HG03432 (cell line): ENCODE data around the gene CYSLTR2.
"Not testable (repeated sequence)": the region's sequence is repeated elsewhere in the genome, so short reads cannot be mapped to it uniquely, and the experiment has no call there.

Experiments used
- ATAC-seq: cut with Tn5 transposase; IDR thresholded peaks from one replicate; pipeline ENCODE4 v1.9.1; 2021; ENCODE audit warnings: mild to moderate bottlenecking, moderate library complexity; ENCODE audit not compliant: unreplicated experiment

The CYSLTR2 gene

GRCh38 chr13:48686636-48687210, 33.0 kb downstream of the CYSLTR2 start:
- ATAC-seq, result no peak

DNA sequence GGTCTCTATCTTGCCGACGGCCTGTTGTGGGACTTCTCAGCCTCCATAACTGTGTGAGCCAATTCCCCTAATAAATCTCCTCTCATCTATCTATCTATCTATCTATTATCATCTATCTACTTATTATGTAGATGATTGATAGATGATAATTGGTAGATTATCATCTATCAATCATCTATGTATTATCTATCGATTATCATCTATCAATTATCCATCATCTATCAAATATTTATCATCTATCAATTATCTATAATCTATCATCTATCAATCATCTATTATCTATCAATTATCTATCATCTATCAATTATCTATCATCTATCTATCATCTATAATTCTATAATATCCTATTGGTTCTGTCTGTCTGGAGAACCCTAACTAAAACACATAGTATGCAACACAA, 33.5 kb downstream of the CYSLTR2 start:
- no peak for ATAC-seq

DNA sequence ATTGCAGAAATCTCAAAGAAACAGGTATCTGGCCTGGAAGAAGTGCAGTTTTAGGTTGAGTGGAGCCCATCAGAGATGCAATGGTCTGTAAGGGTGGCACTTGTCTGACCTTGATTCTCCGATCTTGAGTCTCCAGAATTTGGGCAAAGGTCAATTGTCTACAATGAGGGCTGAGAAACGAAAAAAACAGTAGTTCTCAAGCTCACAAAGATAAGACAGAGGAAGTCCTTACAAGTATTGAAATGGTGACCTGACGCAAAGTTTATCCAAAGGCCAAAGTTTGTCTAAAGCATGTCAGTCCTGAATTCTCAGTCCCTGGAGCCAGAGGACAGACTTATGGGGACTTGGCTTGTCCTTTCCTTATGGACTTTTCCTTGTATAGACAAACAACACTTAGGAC, 40.3 kb downstream of the CYSLTR2 start:
- ATAC-seq, result no peak

DNA sequence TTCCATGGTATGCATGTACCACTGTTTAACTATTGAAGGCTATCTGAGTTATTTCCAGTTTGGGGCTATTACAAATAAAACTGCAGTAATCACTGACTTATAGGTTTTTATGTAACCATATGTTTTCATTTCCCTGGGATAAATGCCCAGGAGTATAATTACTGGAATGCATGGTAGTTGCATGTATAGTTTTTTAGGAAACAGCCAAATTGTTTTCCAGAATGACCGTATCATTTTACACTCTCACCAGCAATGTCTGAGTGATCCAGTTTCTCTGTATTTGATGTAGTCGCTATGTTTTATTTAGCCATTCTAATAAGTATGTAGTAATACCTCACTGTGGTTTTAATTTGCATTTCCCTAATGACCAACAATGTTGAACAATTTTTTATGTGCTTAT, 42.0 kb downstream of the CYSLTR2 start:
- ATAC-seq, result no peak

GRCh38 chr13:48696676-48697075, 42.9 kb downstream of the CYSLTR2 start:
- ATAC-seq, result not testable (repeated sequence)

GRCh38 chr13:48707405-48707804, 53.7 kb downstream of the CYSLTR2 start:
- no peak for ATAC-seq

DNA sequence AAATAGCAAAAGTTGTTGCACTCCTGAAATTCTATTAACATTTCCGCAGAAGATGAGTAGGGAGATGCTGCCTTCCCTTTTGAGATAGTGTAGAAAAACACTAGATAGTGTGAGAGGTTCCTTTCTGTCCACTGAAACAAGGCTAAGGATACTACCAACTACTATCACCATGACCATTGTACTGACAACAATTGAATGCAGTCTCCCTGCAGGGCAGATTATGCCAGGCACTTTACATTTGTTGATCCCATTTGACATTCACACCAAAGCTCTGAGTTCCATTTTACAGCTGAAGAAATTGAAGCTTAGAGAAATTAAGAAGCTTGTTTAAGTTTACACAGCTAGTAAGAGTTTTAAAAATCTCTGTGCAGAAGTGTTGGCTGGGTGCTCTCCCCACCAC, 55.0 kb downstream of the CYSLTR2 start:
- no peak for ATAC-seq

- no peak for ATAC-seq
These were observed 55.5 kb downstream of the CYSLTR2 start for GRCh38 chr13:48709213-48709612.

DNA sequence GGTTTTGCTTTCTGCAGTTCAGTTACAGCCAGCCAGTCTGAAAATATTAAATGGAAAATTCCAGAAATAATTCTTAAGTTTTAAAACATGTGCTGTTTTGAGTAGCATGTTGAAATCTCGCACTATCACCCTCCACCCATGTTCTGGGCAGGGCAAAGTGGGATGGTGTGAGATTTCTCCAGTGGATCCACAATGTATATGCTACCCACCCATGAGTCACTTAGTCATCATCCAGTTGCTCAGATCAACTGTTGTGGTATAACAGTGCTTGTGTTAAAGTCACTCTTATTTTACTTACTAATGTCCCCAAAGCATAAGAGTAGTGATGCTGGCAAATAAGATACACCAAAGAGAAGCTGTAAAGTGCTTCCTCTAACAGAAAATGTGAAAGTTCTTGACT, 56.4 kb downstream of the CYSLTR2 start:
- ATAC-seq, result no peak

GRCh38 chr13:48712141-48712540, 58.4 kb downstream of the CYSLTR2 start:
- ATAC-seq, result no peak

DNA sequence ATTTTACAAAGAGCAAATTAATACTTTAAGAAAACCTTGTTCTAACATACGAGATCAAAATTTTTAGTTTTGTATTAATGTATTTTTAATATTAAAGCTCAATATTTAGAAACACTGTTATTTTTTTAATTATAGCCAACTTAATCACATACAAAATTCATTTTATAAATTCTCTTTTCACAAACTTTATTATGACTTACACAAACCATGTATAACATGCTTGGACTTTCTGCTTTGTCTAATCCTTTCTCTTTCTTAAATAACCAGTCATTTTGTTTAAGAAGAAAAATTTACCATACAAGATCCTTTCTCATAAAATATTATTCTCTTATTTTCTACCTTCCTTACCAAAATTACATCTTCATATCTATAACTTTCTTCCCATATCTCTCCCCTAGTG, 62.2 kb downstream of the CYSLTR2 start:
- ATAC-seq, result no peak

DNA sequence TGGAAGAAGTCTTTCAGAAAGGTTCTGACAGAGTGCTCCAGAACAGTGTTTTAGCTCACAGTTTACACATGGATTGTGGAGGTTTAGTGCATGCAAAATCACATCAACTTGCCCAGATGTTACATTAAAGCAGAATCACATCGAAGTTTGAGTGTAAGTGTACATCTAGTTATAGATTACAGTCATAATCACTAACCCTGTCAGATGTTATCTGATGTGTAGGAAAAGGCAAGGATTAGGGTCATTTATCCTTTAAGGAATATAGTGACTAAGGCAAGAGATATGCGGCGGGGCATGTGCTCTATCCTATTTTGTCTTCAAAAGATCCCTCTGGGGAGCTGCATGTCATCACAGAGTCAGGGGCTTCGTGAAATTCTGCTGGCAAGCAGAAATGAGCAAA, 66.9 kb downstream of the CYSLTR2 start:
- ATAC-seq, result no peak

GRCh38 chr13:48723168-48723567, 69.4 kb downstream of the CYSLTR2 start:
- ATAC-seq, result no peak

GRCh38 chr13:48725271-48725670, 71.5 kb downstream of the CYSLTR2 start:
- ATAC-seq, result no peak

DNA sequence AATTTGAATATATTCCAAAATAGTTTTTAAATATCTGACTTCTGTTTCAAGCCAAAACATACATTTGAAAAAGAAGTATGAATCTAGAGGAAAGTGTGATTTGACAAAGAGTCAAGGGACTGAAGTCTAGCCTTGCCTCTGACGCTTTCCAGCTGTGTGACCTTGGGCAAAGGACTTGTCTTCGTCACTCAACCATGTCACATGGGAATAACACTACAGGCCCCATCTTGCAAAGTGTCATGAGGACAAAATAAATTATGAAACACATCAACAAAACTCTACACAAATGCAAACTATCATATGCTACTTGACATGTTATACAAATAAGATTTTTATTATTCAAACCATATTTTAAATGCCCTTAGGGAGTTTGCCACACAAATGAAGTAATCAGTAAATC, 73.0 kb downstream of the CYSLTR2 start:
- ATAC-seq, result no peak

DNA sequence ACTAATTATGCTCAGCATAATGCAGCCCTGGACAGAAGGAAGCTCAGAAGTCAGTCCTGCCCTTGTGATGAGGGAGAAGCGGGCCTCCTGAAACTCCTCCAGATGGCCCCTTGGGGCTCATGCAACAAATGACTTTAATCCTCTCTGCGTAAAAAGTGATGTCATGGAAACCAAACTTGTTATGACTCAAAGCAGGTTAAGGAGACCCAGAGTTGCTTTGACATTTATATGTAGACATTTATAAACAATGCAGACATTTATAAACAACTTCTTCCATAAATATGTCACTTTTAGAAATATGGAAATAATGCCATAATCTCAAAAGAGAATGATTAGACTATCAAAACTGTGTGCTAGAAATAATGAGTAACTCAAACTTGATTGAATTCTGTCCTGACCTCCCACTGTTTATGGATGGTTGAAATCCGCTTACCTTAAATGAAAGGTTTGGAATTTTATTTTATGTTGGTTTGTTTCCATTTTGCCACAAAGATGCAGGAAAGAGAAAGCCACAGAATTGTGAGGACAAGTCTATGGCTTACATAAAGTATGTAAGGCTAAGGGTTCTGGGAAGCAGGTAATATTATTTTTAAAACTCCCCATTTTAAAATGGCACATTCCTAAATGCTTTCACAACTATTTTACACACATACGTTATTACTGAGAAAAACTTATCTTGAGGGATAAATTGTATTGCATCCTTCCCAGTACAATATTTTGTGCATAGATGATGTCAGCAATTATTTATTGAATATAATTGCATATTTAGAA, 73.7 kb downstream of the CYSLTR2 start:
- no peak for ATAC-seq

- no peak for ATAC-seq
These were observed 74.5 kb downstream of the CYSLTR2 start for GRCh38 chr13:48728226-48728625.

GRCh38 chr13:48728876-48729275, 75.1 kb downstream of the CYSLTR2 start:
- ATAC-seq, result no peak

GRCh38 chr13:48729856-48730255, 76.1 kb downstream of the CYSLTR2 start:
- ATAC-seq, result no peak

DNA sequence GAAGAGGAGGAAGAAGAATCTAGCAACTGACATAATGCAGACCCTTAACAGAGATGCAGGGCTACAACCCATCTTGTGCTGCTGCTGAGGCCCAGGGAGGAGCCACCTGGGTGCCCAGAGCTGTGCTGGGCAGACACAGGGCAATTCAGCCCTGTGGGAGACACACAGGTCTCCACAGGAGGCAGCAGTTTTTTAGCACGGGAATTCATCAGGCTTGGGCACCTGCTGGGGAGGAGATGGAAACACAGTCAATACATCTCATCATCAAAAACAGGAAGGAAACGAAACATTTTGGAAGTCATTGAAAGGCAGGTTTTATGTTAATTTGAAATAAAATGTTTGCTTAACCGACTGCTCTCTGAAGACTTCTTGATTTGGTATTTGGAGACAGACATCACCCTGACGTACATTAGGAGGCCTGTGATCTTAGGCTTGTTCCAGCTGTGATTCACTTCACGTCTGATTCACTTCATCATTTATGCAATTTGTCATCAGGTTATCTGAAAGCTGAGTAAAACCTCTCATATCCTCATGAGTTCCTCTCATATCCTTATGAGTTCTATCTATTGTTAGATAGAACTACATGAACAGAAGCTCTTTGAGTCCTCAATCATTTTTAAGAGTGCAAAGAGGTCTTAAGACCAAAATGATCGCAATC, 77.4 kb downstream of the CYSLTR2 start:
- no peak for ATAC-seq

DNA sequence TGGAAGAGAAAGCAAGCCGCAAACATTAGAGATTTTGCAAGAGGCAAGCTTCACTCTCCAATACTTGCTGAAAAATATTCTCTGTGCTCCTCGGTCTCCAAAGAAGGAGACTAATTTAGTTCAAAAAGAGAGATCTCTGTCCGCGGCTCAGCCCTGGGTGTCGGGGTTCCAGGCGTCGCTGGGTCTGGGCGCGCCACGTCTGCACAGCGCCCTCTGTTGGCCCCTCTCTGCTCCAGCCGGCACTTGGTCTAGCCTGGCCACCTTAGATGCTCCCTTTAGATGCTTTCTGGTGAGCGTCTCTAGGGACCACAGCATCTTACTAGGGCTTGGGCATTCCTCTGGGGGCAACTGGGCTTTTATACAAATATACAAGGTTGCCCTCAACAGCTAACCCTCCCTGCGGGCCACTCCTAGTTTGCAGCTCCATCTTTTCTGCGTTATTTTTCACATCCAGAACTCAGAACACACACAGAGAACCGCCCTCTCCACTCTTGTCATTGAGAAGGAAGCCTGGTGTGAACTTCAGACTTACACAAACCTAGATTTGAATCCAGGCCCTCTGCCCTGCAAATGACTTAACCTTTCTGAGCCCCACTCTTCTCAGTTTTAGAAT, 78.3 kb downstream of the CYSLTR2 start:
- no peak for ATAC-seq
